A549 (cell line): ENCODE results near the gene PPM1G. TPM values are rescaled to one million over a fixed set of nuclear protein-coding genes. Genes with fewer than 3 reads are reported as not detected.
A peak's percentile ranks its signal among the peaks of the same experiment; 100 is the strongest.

ENCODE experiments used
- ATAC-seq, 2 experiments: fragments of 200-7000 bp in 1 of 2; fragments of >200 bp in 1 of 2; cut with Nextera tagmentation in 1 of 2; cut with Tn5 transposase in 1 of 2; 3 replicates each; pipeline versions ENCODE4 v1.8.0 to v1.9.1; 2018 to 2020; ENCODE audit warnings: mild to moderate bottlenecking in 1 of 2, moderate library complexity in 1 of 2
- CTCF ChIA-PET: fragments of 300-600 bp; sonication (Branson Sonifier 250); formaldehyde crosslinking; extraction: SDS; loops from one replicate; lab custom pipeline; 2021; ENCODE audit warnings: antibody characterized with exemption, inconsistent platforms; lab: Yijun Ruan, JAX
- POLR2A ChIA-PET: fragments of 350-600 bp; formaldehyde crosslinking; extraction: SDS; loops from one replicate; lab custom pipeline; 2021; ENCODE audit warnings: antibody characterized with exemption, inconsistent platforms; lab: Yijun Ruan, JAX
- DNase-seq, 2 experiments: peaks; one replicate each; pipeline versions ENCODE4 v3.0.0 to v3.0.0-alpha.2; 2011 to 2016; ENCODE audit warnings: low read depth in 1 of 2, low spot score in 1 of 2
- FAIRE-seq: peaks from 2 replicates; lab custom pipeline; 2011; peaks lifted over from hg19 to GRCh38; lab: Jason Lieb, UNC
- H3K27ac ChIP-seq, 2 experiments: fragments of >200 bp; sonication (Bioruptor Twin); formaldehyde crosslinking; 3 replicates each; pipeline ENCODE4 v1.5.1; 2016 to 2017
- H3K4me1 ChIP-seq: fragments of >200 bp; sonication (Bioruptor Twin); formaldehyde crosslinking; 3 replicates; pipeline ENCODE4 v1.6.1; 2016
- H3K4me2 ChIP-seq: fragments of >200 bp; sonication (Bioruptor Twin); formaldehyde crosslinking; 3 replicates; pipeline ENCODE4 v1.6.1; 2016
- H3K4me3 ChIP-seq: fragments of >200 bp; sonication (Bioruptor Twin); formaldehyde crosslinking; 3 replicates; pipeline ENCODE4 v1.5.1; 2016
- H3K9me3 ChIP-seq: fragments of >200 bp; sonication (Bioruptor Twin); formaldehyde crosslinking; 3 replicates; pipeline ENCODE4 v1.6.1; 2016
- CBX8 ChIP-seq: fragments of 200-600 bp; sonication (generic); IDR thresholded peaks from 2 replicates; pipeline ENCODE4 v1.6.1; 2016
- CHD2 ChIP-seq: fragments of 150-350 bp; IDR thresholded peaks from 2 replicates; pipeline ENCODE4 v1.6.1; 2014; ENCODE audit warnings: low read length; ENCODE audit not compliant: partially characterized antibody
- CHD4 ChIP-seq: fragments of 200-600 bp; sonication (generic); IDR thresholded peaks from 2 replicates; pipeline ENCODE4 v1.6.1; 2016; ENCODE audit warnings: antibody characterized with exemption, mild to moderate bottlenecking, borderline replicate concordance
- ELK1 ChIP-seq: fragments of 150-350 bp; IDR thresholded peaks from 2 replicates; pipeline ENCODE4 v1.6.1; 2014; ENCODE audit warnings: low read depth, mild to moderate bottlenecking, low read length
- ESRRA ChIP-seq: fragments of 150-350 bp; IDR thresholded peaks from 2 replicates; pipeline ENCODE4 v1.6.1; 2014; ENCODE audit warnings: mild to moderate bottlenecking, low read length, borderline replicate concordance
- FOSB ChIP-seq: fragments of 250-450 bp; sonication (Bioruptor Pico); IDR thresholded peaks from 2 replicates; pipeline ENCODE4 v1.5.0; 2020; ENCODE audit warnings: mild to moderate bottlenecking, moderate library complexity
- FOSL2 ChIP-seq, 2 experiments: fragments of 450-650 bp in 1 of 2; fragments of >200 bp in 1 of 2; sonication (Bioruptor Twin) in 1 of 2; formaldehyde crosslinking; IDR thresholded peaks; 2 replicates each; pipeline versions ENCODE4 v1.5.0 to v1.6.1; 2016 to 2020; ENCODE audit warnings: mild to moderate bottlenecking in 1 of 2, moderate library complexity in 1 of 2
- FOXS1 ChIP-seq: fragments of 250-450 bp; sonication (Bioruptor Pico); IDR thresholded peaks from 2 replicates; pipeline ENCODE4 v1.5.0; 2020; ENCODE audit warnings: mild to moderate bottlenecking, moderate library complexity
- HEYL ChIP-seq: fragments of 250-450 bp; sonication (Bioruptor Pico); IDR thresholded peaks from 2 replicates; pipeline ENCODE4 v1.8.0; 2021; ENCODE audit warnings: mild to moderate bottlenecking, moderate library complexity
- HOXA7 ChIP-seq: fragments of 250-450 bp; sonication (Bioruptor Pico); IDR thresholded peaks from 2 replicates; pipeline ENCODE4 v1.5.0; 2020; ENCODE audit warnings: mild to moderate bottlenecking, moderate library complexity
- HOXB5 ChIP-seq: fragments of 250-450 bp; sonication (Bioruptor Pico); IDR thresholded peaks from 2 replicates; pipeline ENCODE4 v1.5.0; 2020; ENCODE audit warnings: mild to moderate bottlenecking, moderate library complexity
- JUN ChIP-seq, 2 experiments: fragments of >200 bp; sonication (Bioruptor Twin); formaldehyde crosslinking; IDR thresholded peaks; 2 replicates in 1 of 2; 3 replicates in 1 of 2; pipeline ENCODE4 v1.6.1; 2016 to 2017
- KDM5A ChIP-seq: fragments of 200-600 bp; sonication (generic); IDR thresholded peaks from 2 replicates; pipeline ENCODE4 v1.6.1; 2016; ENCODE audit warnings: antibody characterized with exemption, mild to moderate bottlenecking
- MAFK ChIP-seq: fragments of 450-650 bp; IDR thresholded peaks from 2 replicates; pipeline ENCODE4 v1.6.1; 2014; ENCODE audit not compliant: partially characterized antibody
- MAX ChIP-seq: IDR thresholded peaks from 2 replicates; pipeline ENCODE4 v1.6.1; 2012
- NR3C1 ChIP-seq: fragments of >200 bp; sonication (Bioruptor Twin); formaldehyde crosslinking; IDR thresholded peaks from 3 replicates; pipeline ENCODE4 v1.6.1; 2017
- POLR2A ChIP-seq: IDR thresholded peaks from 2 replicates; pipeline ENCODE4 v1.6.1; 2012; ENCODE audit warnings: mild to moderate bottlenecking, low read length
- SMC3 ChIP-seq: fragments of >200 bp; sonication (Bioruptor Twin); formaldehyde crosslinking; IDR thresholded peaks from 3 replicates; pipeline ENCODE4 v1.6.1; 2018; ENCODE audit warnings: inconsistent platforms
- TFCP2L1 ChIP-seq: fragments of 250-450 bp; sonication (Bioruptor Pico); IDR thresholded peaks from 2 replicates; pipeline ENCODE4 v1.5.0; 2021; ENCODE audit warnings: mild to moderate bottlenecking
- USF2 ChIP-seq: fragments of 450-650 bp; IDR thresholded peaks from 2 replicates; pipeline ENCODE4 v1.6.1; 2014; ENCODE audit warnings: antibody characterized with exemption
- ZFP36 ChIP-seq: fragments of 450-650 bp; IDR thresholded peaks from 2 replicates; pipeline ENCODE4 v1.6.1; 2014; ENCODE audit warnings: borderline replicate concordance; ENCODE audit not compliant: partially characterized antibody
- WGBS: methylation state at CpG from one replicate; pipeline ENCODE4 v1.1.6; 2017; ENCODE audit errors: missing lambda C conversion rate; 5-methylcytosine and 5-hydroxymethylcytosine counted together
- polyA plus RNA-seq, 4 experiments: library from polyadenylated mRNA; depleted of rRNA in 3 of 4; stranded (reverse); fragments of >200 nt; fragmentation: RNase III in 1 of 4; extraction: RNeasy Plus Mini Kit Qiagen cat#74134 plus additional on column Dnase treatment in 1 of 4; gene quantifications; 2 replicates in 3 of 4; 3 replicates in 1 of 4; pipeline ENCODE4 v1.2.3, GENCODE V29; 2011 to 2017
- TF ChIP-seq, protein P1 (sequence below): IDR thresholded peaks from 2 replicates; pipeline ENCODE4 v1.6.1; 2012; ENCODE audit warnings: low read depth, borderline replicate concordance

PPM1G gene
- polyA plus RNA-seq, 2 of the 4 experiments (the other 2 are of a cell fraction) = 129 to 230 TPM

DNA sequence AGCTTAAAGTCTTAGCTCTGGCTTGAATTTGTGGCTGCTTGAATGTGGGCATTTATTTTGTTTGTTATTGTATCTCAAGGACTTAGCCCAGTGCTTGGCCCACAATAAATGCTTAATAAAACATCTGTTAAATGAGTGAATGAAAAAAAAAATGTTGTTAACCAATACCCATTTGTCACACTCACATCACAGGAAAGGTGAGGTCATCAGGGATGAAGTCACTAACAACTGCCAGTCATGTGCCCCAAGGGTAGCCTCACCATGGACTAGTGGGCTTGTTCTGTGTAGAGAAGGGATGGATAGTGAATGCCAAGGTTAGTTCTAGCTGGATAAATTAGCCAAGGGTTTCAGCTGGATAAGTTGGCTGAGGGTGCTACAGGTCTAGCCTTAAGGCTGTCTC, 22.0 kb upstream of the PPM1G start:
- Histone ChIP-seq H3K4me1 (peaks cover 27% of the 10 kb centered on the region), H3K27ac (no peak overlapping the region), H3K4me3 (no peak overlapping the region), H3K9me3 (no peaks in the 10 kb centered on the region), H3K4me2 (peak overlapping the region; percentile 4; the same call in 1 of the 3 replicates)
- FAIRE-seq (no peak), ATAC-seq (no peak), DNase-seq (no peak)
- ChIA-PET POLR2A (interaction anchor here (1.2 to 2.0 kb wide), 2 partner anchors 22 to 23 kb away, joined by 3 to 8 read pairs; partner anchors contain the start of gene PPM1G), CTCF (interaction anchor here (0.9 to 10.4 kb wide), 7 partner anchors 10 to 62 kb away, joined by 3 to 72 read pairs (median 5); partner anchors contain the start of gene PPM1G)
- no peak for TF ChIP-seq USF2
- TF ChIP-seq KDM5A = no peak
- TF ChIP-seq, protein P1, sequence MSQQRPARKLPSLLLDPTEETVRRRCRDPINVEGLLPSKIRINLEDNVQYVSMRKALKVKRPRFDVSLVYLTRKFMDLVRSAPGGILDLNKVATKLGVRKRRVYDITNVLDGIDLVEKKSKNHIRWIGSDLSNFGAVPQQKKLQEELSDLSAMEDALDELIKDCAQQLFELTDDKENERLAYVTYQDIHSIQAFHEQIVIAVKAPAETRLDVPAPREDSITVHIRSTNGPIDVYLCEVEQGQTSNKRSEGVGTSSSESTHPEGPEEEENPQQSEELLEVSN = no peak
- TF ChIP-seq FOSB (CRISPR knock-in tag) = no peak
- no peak for TF ChIP-seq CHD4
- no peak for TF ChIP-seq FOXS1 (CRISPR knock-in tag)
- TF ChIP-seq TFCP2L1 (CRISPR knock-in tag) = no peak
- TF ChIP-seq ZFP36 = no peak
- TF ChIP-seq ESRRA = no peak
- no peak for TF ChIP-seq CBX8
- TF ChIP-seq HOXB5 (CRISPR knock-in tag) = no peak
- no peak for TF ChIP-seq MAX
- no peak for TF ChIP-seq NR3C1
- no peak for TF ChIP-seq MAFK

- DNase-seq = peak; percentile 83 to 89
- Histone ChIP-seq H3K4me2 (peak overlapping the region; percentile 85), H3K9me3 (no peaks in the 10 kb centered on the region), H3K4me3 (peak overlapping the region; percentile 89), H3K27ac (peak overlapping the region; percentile 97 to 98), H3K4me1 (peaks cover 27% of the 10 kb centered on the region)
- FAIRE-seq = no peak
- POLR2A ChIA-PET = interaction anchor here (0.6 to 3.1 kb wide), 12 partner anchors 8 to 1125 kb away, joined by 3 to 78 read pairs (median 6); partner anchors contain the start of genes CCDC121, GPN1, PPM1G and ZNF512
- CTCF ChIA-PET = interaction anchor here (0.8 to 10.4 kb wide), 15 partner anchors 9 to 204 kb away, joined by 3 to 72 read pairs (median 3); partner anchors contain the start of genes CCDC121, GPN1 and PPM1G
- TF ChIP-seq NR3C1 (no peak), USF2 (no peak), FOSL2 (IDR thresholded peaks at IDR 0.05) (no peak), FOSL2 (CRISPR knock-in tag; IDR thresholded peaks at IDR 0.05) (peak; percentile 15; the same call in 1 of the 2 replicates), ELK1 (no peak), MAX (0 out of 2 replicates have a peak, but pooled peaks have one; percentile 28), POLR2A (peak; percentile 35), JUN (IDR thresholded peaks at IDR 0.05) (peak in 1 of 2 experiments; percentile 5; a peak in 1 of 5 replicates), HOXA7 (CRISPR knock-in tag) (no peak), SMC3 (no peak), HEYL (CRISPR knock-in tag) (no peak), CHD2 (no peak)
- TF ChIP-seq, protein P1 = peak; percentile 50; the same call in 1 of the 2 replicates
- 3% methylated on average over 8 of the region's 51 CpGs for WGBS
- ATAC-seq = peak; percentile 87 to 90
Measured at GRCh38 chr2:27428978-27429541, 19.7 kb upstream of the PPM1G start.
